T follicular helper cell (primary cell): ENCODE data around the gene DPH5.
"Not testable (repeated sequence)": the region's sequence is repeated elsewhere in the genome, so short reads cannot be mapped to it uniquely, and the experiment has no call there.

ENCODE experiments used
- DNase-seq: peaks from one replicate; pipeline ENCODE4 v3.0.0-alpha.2; 2020; ENCODE audit warnings: low read depth

Gene DPH5

DNA sequence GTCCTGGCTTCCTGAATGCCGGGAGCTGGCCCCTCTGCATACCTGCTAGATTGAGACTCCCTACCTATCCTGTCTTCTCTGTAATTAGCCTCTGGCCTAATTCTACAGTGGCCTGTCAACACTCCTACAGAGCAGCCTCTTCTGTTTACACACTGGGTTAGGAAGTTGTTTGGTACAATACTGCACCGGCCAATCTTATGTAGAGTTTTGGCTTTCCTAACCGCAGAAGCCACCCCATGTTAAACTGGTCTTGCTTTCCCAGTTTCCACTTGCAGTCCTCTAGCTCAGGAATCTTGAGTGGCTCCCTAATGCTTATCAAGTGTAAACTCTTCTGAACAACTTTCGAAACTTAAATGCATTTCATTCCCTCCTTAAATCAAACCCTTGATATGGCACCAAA lies 42.8 kb downstream of the DPH5 start:
- DNase-seq = no peak

DNA sequence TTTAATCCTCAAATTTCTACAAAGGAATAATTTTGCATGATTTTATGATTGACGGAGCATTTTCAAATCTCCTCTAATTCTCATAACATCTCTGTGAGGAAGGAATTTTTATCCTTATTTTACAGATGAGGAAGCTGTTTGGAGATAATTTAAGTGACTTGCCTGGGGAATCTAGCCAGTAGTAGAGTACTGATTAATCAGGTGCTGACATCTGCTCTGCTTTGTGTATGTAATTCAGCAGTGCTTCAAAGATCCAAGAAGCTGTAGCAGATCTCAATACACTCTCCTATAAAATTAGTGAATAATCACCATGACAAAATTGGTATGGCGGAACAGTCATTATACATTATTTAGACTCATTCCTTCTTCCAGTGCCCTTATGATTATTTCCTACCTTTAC lies 46.0 kb downstream of the DPH5 start:
- DNase-seq = no peak

DNA sequence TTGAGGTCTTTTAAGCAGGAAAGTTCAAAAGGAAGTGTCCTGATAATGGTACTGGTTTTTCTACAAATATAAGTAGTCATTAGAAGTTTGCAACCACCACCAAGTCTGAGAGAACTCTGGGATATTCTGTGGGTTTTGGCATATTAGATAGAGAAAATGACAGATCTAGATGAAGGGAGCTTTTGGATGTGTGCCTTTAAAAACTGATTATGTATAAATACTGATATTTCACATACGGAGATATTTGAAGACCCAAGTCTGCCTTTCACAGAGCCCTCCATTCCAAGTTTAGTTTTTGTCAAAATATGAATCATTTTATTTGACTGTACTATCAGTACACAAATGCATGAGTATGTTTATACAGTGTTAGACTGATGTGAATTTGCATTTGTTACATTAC lies 48.6 kb downstream of the DPH5 start:
- DNase-seq = no peak

DNA sequence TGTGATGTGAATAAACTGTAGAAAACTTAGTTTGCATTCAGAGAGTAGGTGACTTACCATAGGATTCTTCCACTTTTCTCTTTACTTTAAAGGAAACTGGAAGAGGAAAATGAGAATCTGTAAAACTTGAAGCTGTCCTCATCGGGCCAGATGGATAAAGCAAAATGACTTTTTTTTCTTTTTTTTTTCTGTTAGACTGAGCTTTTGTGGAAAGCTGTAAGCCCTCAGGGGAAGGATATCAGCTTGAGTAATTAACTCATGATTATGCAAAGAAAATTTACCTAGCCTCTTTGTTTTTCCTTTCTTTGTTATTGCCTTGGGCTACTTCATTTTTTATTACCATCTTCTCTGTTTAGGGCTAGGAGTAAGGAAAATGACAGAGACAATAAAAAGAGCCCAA lies 53.4 kb downstream of the DPH5 start:
- DNase-seq = no peak

DNA sequence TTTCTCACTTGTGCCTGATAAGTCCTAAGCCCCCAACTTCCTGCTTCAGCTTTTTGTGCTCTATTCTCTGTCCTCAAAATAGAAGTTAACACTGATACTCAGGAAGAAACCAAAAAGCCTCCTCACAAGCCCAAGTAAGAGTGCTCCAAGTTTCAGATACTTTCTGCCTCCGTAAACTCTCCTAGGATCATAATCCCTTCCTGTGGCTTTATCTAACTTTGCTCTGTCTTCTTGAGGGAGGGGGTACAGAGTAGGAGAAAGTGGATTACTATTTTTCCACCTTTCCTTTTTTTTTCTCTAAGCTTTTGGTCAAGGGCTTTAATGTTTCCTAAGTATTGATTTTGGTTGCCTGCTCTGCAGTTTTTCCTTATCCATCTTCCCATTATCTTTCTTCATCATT lies 54.6 kb downstream of the DPH5 start:
- no peak for DNase-seq

DNA sequence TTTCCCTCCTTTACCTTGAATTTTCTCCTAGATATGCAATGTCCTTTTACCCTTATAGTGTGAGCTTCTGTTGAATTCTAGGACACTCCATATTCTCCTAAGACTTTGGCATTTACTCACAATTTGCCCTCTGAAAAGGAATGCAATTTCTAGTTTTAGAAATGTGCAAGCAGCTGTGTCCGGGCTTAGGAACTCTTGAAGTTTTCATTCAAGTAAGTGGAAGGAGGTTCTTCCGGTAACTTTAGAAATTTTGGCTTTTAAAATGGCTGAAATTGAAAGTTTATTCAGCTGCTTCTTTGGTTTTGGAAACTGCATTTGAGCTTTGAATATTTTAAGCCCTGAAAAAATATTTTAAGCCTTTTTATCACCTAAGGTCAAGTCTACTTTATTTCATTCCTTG lies 56.3 kb downstream of the DPH5 start:
- no peak for DNase-seq

DNA sequence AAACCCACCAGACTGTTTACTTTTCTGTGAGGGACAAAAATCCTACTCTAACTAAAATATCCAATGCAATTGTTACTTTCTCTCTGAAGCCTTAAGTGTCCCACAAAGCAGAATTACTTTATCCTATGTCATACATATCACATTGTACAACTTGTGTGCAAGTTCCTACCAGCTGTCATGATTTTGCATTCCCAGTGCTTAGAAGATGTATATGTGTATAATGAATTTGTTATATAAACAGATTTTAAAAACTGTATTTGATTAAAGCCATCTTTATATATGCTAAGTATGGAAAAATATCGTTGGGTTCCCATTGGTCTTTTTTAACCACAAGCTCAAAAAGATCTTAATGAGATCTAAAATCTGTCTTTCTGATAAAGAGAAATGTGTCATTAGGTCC lies 57.0 kb downstream of the DPH5 start:
- DNase-seq = no peak

DNA sequence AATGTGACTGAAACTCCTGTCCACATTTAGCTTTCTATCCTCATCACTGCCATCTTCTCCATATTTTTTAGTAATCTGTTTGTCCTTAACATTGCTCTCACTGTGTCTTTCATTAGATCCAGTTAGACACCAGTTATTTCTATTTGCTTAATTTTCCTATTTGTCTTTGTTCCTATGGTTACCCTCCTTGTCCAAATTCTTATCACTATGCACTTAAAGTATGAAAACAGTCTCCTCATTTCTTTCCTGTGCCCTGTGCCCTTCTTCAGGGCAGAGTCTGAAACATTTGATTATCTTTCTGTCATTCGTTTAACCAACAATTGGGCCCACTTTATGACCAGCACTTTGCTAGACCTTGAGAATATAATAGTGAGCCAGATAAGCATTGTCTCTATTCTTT lies 65.5 kb downstream of the DPH5 start:
- no peak for DNase-seq

DNA sequence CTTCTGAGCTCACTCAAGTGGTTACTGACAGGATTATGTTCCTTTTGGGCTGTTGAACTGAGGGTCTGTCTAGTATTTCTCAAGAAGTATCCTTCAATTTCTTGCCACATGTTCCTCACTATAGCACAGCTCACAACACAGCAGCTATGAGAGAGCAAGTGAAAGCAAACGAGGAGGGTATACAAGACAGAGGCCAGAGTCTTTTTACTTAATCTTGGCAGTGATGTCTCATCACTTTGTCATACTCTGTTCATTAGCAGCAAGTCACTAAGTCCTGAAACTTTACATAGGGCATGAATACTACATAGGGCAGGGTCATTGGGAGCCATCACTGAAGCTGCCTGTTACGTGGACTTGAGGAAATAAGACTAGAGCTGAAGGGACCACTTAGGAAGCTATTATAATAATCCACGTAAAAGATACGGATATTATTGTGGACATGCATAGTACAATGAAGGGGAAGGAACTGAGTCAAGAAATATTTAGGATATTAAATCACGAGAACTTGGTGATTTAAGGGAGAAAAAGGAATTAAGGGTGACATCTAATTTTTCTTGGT lies 66.0 kb downstream of the DPH5 start:
- DNase-seq = no peak

DNA sequence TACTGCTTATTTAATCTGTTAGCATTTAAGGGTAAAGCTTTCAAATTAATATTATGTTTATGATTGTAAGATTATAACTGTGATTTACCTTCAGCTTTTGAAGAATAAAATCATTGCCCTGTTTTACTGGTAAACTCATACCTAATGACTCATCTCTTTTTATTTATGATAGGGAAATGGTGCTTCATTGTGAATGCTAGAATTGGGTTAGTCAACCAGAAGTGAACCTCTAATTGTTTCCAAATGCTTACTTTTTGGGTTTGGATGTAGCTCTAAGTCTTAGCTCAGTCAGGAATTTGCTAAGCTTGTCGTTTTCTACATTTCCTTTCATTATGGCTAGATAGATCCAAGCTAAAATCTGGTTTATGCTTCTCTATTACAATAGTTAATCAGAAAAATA lies 70.3 kb downstream of the DPH5 start:
- no peak for DNase-seq

DNA sequence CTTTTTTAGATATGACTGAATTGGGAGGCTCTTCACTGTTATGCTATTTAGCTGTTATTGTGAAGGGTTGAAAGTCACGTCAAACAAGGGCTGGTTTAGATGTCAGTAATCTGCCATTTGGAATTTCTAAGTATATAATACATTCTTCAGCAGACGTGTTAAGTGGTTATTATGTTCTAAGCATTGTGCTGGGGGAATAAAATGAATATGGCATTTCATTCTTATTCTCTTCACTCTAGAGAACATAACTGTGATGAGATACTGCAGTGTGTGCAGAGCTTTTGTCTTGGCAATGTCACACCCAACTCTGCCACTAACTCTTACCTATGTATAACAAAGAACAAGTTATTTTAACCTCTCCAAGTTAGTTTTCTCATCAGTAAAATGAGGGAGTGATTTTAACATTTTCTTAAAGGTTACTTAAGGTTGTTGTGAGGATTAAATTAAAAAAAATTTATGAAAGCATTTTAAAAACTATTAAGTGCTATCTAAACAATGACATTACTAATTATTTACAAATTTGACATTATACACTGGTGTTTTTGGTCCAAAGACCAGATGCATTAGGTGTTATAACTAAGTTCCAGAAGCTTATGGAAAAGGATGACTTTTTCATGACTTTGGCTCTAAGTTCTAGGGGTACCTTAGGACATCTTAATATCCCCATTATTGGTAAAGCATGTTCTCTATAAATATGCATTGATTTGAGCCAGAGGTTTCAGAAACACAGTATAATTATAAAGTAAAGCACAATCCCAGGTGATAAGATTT lies 71.4 kb downstream of the DPH5 start:
- no peak for DNase-seq

DNA sequence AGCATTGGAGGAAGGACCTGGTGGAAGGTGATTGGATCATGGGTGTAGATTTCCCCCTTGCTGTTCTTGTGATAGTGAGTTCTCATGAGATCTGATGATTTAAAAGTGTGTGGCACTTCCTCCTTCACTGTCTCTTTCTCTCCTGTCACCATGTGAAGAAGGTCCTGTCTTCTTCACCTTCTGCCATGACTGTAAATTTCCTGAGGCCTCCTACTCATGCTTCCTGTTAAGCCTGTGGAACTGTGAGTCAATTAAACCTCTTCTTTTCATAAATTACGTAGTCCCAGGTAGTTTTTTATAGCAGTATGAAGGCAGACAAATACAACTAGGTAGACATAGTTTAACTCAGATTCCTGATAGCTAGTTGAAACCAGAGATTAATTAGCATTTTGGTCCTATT lies 72.6 kb downstream of the DPH5 start:
- not testable (repeated sequence) for DNase-seq

DNA sequence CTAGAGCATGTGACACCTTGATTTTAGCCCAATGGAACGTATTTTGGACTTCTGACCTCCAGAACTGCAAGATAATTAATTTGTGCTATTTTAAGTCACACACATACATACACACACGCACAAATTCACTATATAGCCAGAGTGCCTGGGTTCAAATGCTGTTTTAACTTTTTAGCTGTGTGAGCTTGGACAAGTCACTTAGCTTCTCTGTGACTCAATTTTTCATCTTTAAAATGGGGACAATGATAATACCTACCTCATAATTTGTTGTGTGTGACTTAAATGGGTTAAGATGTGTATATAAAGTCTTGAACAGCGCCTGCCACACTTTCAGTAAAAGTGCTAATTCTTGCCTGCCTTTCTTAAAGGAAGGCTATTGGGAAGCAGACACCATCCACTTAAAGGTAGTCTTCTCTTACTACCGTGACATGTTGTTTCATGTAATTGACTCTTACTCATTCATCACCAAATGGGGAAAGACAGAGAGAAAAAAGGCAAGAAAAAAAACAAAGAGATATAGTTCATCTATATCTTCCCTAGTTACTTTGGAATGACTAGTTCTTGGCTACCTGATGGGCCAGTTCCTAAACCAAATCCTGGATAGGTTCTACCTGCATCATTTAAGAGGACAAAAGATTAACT lies 73.4 kb downstream of the DPH5 start:
- DNase-seq = no peak

DNA sequence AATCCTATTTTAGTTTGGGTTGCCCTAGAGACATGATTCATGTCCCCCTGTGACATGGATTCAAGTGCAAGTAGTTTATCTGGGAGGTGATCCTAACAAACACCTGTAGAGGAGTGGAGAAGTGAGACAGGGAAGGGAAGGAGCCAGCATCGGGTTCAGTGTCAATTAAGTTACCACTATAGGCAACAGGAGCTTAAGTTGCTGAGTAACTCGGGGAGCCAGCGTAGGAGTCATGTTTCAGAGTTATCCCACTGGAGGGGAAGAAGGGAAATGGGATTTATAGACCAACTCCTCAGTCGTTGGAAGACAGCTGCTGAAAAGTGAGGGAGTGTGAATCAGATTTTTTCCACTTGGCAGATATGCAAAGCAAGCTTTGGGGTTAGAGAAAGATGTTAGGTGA lies 74.8 kb downstream of the DPH5 start:
- DNase-seq = no peak

DNA sequence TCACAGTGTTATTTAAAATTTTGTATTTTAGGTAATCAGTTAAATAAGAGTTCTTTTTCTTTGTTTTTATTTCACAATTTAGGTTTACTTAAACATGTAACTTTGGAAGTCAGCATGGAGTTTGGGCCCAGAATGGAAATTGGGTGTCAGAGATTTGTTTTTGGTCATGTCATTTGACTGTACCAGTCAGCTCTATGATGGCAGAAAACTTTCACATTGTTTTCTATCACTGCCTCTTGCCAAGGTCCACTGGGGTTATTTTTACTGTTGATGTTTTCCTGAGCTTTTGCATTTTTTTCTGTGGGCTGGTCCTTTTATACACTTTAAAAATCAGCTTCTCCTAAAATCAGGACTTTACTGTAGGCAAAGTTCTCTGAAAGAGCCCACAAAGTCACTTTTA lies 75.2 kb downstream of the DPH5 start:
- DNase-seq = no peak

DNA sequence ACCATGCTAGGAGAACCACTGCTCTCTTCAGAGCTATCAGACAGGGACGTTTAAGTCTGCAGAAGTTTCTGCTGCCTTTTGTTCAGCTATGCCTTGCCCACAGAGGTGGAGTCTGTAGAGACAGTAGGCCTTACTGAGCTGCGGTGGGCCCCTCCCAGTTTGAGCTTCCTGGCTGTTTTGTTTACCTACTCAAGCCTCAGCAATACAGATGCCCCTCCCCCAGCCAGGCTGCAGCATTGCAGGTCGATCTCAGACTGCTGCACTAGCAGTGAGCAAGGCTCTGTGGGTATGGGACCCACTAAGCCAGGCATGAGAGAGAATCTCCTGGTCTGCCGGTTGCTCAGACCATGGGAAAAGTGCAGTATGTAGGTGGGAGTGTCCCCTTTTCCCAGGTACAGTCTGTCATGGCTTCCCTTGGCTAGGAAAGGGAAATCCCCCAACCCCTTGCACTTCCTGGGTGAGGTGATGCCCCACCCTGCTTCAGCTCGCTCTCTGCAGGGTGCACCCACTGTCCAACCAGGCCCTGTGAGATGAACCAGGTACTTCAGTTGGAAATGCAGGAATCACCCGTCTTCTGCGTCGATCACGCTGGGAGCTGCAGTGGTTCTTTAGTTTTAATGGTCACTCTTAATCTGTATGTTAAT lies 75.9 kb downstream of the DPH5 start:
- DNase-seq = peak; percentile 64

DNA sequence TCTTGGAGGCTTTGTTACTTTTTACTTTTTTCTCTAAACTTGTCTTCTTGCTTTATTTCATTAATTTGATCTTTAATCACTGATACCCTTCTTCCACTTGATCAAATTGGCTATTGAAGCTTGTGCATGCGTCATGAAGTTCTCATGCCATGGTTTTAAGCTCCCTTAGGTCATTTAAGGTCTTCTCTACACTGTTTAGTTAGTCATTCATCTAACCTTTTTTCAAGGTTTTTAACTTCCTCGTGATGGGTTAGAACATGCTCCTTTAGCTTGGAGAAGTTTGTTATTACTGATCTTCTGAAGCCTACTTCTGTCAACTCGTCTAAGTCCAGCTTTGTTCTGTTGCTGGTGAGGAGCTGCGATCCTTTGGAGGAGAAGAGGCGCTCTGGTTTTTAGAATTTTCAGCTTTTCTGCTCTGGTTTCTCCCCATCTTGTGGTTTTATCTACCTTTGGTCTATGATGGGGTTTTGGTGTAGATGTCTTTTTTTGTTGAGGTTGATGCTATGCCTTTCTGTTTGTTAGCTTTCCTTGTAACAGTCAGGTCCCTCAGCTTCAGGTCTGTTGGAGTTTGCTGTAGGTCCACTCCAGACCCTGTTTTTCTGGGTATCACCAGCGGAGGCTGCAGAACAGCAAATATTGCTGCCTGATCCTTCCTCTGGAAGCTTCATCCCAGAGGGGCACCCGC lies 76.7 kb downstream of the DPH5 start:
- DNase-seq = not testable (repeated sequence)

DNA sequence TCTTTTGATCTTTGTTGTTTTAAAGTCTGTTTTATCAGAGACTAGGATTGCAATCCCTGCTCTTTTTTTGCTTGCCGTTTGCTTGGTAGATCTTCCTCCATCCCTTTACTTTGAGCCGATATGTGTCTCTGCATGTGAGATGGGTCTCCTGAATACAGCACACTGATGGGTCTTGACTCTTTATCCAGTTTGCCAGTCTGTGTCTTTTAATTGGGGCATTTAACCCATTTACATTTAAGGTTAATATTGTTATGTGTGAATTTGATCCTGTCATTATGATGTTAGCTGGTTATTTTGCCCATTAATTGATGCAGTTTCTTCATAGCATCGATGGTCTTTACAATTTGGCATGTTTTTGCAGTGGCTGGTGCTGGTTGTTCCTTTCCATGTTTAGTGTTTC lies 77.8 kb downstream of the DPH5 start:
- DNase-seq = not testable (repeated sequence)

DNA sequence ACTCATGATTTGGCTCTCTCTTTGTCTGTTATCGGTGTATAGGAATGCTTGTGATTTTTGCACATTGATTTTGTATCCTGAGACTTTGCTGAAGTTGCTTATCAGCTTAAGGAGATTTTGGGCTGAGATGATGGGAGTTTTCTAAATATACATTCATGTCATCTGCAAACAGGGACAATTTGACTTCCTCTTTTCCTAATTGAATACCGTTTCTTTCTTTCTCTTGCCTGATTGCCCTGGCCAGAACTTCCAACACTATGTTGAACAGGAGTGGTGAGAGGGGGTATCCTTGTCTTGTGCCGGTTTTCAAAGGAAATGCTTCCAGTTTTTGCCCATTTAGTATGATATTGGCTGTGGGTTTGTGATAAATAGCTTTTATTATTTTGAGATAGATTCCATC lies 79.5 kb downstream of the DPH5 start:
- not testable (repeated sequence) for DNase-seq

DNA sequence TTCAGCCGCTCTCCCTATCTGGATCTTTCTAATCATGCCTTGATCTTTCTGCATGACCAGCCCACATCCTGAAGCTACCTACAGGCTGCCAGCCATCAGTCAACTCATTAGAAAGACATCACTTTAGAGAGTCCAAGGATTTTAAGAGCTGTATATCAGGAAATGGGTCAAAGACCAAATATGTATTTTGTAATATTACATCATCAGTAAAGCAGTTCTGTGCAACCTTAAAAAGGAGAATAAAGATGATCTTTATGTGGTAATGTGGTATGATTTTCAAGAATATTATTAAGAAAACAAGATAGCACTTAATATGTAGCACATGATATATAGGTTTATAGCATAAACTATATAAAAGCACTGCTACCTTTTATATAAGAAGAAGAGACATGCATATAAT lies 82.1 kb downstream of the DPH5 start:
- DNase-seq = no peak

DNA sequence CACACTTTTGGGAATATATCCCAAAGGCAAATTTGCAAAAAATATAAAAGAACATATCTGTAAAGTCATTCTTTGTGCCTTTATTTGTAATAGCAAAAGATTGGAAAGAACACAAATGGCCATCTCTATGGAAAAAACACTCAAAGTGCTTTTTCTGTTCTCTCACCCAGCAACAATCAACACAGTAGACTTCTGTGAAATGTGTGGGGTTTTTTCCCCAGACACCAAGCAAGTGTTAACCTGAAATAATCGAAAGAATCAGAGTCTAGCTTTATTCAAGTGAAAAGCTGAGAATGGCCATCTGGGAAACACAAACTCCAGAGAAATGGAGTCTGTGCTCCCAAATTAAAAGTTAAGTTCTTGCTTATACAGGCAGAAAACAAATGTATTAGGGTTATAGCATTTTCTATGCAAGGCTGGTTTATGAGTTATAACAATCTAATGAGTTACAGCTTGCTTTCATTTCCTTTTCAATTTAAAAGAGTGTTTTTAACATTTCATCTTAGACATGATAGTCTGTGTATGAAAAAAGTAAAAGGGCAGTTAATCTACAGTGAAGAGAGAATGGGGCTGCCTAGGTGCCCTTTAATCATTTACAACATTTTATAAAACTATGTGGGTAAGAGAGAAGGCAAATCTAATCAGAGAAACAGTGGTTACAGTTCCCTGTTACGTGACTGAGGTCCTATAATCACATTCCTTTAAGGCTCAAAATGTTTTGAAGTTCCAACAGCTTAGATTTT lies 83.1 kb downstream of the DPH5 start:
- no peak for DNase-seq
